Skeletal muscle cell (primary cell): ENCODE data around the gene FMNL1.

Experiments used
- DNase-seq: peaks from one replicate; pipeline ENCODE4 v3.0.0-alpha.2; 2010; ENCODE audit warnings: low read depth
- H3K4me3 ChIP-seq: 2 replicates; pipeline ENCODE4 v1.5.1; 2011; ENCODE audit warnings: low read depth, mild to moderate bottlenecking, control low read depth, low read length, moderate library complexity

The FMNL1 gene

DNA sequence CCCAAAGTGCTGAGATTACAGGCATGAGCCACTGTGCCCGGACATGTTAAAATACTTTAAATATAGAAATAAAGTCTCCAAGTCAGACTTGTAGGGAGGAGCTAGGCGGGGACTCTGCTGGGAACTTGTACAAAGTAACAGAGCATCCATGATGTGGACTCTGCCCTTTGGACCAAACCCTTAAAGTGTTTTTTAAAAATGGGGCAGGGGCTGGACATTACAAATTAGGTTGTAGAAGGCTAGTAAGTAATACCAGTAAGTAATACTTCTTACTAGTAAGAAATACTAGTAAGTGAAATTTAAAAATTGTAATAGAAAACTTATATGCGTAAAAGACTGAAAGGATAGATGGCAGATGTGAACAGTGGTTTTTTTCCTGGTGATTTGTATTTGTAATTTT is 49.9 kb downstream of the FMNL1 start:
- no peak overlapping the region for H3K4me3 ChIP-seq
- no peak for DNase-seq

DNA sequence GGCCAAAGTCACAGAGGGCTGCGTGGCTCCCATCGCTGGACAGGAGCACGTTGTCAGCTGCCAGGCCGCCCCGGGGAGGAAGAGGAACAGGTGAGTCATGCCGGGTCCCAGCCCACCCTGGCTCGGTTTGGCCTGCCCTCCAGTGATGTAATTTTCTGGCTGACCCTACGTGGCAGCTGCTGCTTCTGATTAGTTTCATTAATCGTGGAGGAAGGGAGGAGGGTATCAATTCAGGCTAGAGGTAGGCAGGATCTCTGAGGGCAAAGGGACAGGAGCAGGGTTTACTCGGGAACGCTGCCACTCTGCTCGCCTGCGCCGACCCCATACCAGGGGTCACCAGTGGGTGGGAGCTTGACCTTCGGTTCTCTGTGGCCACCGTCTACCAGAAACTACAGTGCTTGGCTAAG is 51.9 kb downstream of the FMNL1 start:
- DNase-seq: no peak
- no peak overlapping the region for H3K4me3 ChIP-seq

DNA sequence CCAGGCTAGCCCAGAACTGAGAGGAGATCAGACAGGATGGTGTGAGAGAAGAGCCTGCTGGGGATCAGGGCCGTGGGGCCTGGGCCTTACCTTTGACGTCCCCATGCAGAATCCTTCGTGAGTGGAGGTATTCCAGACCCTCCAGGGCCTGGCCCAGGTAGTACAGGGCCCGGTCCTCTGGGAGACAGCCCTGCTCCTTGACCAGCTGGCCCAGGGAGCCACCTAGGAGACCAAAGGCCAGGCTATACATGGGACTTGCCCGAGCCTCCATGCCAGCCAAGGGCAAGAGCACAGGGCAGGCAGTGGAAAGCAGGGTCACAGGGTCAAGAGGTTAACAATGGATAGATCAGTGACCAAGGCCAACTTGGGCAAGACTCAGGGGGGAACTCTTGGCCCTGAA is 52.3 kb downstream of the FMNL1 start:
- no peak overlapping the region for H3K4me3 ChIP-seq
- DNase-seq: no peak

DNA sequence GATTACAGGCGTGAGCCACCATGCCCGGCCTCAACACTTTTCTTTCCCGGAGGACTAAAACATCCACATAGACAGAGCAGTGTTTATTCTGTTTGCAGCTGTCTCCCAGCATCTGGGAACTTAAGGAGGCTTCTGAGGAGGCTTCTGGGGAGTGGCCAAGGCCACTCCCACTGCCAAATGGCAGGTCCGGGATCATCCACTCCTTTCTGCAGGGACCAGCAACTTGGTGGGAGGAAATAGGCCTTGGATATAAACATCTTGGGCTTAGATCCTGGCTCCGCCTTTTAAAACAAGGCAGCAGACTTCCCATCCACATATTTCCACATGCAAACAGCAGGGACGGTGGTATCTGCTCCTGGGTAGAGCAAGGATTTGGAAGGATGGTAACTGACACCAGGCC is 54.3 kb downstream of the FMNL1 start:
- no peak overlapping the region for H3K4me3 ChIP-seq
- DNase-seq: no peak

DNA sequence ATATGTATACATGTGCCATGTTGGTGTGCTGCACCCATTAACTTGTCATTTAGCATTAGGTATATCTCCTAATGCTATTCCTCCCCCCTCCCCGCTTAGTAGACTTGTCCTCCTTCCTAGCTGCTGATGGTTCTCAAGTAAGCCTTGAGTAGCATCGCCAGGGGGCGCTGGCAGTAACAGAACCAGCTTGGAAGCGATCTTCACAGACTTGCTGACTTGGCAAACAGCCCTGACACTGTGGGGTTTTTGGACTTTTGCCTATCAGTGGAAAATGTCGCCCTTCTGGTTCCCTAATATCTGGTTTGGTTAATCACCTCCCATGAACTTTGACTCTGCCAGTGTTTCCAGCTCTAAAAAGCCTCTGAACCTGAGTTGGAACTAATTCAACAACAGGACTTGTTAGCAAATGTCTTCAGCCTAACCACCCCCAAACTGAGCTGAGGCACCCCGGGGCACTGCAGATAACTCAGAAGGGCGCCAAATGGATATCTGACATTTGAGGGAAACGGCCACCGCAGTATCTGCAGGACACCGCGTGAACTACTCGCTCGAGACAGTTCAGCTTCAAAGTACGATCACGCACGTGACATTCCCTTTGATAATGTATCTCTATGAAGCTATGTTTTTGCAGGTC is 55.6 kb downstream of the FMNL1 start:
- no peak overlapping the region for H3K4me3 ChIP-seq
- peak; percentile 59 for DNase-seq

DNA sequence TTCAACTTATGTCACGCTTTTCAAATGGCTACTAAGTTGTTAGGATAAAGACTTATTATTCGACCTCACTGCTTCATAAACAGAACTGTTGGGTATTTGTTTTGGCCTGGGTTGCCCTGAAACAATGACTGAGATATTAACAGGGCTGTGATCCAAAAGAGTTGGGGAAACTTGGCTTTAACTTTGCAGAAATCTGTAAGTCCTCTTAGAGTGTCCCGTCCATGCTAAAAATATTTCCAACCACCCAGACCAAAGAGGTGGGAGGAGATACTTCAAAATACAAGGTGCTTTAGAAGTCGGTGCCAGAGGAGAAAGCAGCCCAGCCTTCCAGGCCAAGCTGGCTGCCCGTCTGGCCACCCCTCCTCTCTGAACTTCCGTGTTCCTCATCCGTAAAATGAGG is 56.3 kb downstream of the FMNL1 start:
- no peak for DNase-seq
- no peak overlapping the region for H3K4me3 ChIP-seq

DNA sequence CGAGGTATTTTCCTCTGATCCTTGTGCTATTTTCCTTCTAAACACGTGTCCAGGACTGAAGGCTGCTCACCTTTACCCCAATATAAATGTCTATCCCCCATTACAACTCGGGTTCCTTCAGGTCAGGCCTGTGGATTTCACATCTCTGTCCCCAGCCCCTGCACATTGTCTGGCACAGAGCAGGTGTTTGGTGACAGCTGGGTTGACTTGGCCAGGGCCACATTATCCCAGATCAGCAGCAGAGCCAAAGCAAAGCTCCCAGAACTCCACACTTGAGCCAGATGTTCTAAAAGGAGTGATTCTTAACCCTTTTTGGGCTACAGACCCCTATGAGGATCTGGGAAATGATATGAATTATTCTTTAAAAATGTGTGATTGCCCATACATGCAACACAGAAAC is 58.2 kb downstream of the FMNL1 start:
- no peak overlapping the region for H3K4me3 ChIP-seq
- no peak for DNase-seq

DNA sequence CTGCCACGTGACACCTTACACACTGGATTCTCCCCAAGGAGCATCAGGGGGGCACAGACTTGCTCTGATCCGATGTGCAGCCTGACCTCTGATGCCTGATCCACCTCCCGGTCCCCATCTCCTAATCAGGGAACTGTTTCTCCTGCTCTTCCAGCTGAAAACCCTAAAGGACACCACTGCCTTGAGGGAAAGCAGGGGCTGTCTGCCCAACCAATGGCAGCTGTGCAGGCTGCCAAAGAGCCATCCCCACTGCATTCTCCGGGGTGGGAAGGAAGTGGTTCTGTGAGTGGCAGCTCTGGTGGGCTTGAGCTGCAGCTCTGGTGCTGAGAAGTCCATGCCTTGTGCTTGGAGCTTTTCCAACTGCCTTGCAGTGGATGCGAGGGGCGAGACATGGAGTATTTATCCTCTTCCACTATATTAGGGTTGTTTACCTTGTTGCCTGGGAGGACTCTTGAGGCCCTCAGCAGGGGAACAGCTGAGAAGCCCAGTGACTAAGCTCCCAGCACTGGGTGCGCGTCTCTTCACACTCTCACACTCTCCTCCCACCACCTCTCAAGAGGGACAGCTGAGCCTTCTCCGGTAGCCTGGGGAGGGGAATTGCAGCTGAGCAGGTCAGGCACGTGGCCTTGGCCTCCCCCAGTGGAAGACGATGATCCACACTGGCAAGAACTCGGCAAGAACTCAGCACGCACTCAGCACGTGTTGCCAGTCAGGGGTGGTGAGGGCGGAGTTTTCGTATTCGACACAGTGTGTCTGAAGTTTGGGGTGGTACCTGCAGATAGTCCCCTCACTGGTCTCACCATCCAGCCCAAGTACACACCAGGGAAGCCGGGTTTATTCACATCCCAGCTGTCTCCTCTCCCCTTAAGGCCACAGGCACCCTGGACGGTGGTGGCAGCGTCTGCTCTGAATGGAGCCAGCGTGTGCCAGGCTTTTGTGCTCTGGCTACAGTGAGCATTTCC is 61.3 kb downstream of the FMNL1 start:
- no peak overlapping the region for H3K4me3 ChIP-seq
- DNase-seq: peak; percentile 87

DNA sequence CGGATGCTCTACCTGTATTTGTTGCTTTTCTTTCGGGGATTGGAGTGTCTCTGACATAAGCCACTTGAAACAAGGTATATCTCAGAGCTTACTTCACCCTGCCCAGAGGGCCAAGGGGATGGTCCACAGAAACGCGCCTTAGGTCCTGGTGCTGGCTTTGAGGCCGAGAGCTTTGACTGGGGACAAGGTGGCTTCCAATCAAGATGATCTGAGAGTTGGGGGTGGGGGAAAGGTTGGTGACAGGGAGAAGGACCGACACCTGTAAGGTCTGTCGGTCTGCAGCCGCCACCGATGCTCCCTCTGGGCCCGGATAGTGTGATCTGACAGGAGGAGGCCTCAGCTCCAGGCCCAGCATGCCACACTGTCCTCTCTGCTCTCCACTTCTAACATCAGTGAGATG is 62.0 kb downstream of the FMNL1 start:
- no peak for DNase-seq

DNA sequence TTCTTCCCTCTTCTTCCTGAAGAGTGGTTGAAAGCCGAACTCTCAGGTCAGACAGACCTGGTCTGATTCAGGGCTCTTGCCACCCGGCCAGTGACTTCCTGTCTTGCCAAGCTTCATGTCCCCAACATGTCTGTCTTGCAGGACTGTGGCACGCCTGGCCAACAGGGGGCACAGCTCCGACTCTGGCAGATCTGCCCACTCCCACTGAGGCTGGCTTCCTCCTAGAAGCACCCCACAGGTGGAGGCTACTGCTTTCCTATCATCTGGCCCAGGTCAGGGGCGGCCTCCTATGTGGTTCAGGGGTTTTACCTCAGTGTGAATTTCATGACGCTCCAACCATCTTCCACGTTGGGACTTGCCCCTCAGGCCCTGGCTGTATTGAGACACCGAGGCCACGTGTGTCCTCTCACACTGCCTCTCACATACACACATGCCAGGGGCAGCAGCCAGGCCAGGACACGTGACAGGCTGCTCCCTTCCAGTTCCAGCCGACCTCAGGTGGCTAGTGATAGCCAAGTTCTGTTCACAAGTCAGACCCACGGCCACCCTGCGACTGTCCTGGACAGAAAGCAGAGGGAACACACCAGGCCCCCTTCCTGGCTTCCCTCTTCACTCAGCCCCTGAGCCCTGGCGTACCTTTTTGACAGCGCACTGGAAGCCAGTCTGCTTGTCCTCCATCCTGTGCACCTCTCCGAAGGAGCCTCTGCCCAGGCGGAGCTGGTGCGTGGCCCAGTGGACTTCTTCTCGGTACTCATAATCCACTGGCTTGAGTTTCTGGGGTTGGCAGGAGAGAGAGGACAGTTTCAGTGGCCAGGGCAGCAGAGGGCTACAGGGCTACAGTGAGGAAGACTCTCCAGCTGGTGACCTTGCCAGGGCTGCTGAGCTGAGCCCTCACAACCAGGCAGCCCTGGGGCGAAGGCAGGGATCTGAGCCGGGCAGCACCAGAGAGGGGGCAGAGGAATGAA is 62.8 kb downstream of the FMNL1 start:
- no peak overlapping the region for H3K4me3 ChIP-seq
- DNase-seq: no peak

More for the DNA sequence above, 62.0 kb downstream of the FMNL1 start:
- H3K4me3 ChIP-seq: no peak overlapping the region

DNA sequence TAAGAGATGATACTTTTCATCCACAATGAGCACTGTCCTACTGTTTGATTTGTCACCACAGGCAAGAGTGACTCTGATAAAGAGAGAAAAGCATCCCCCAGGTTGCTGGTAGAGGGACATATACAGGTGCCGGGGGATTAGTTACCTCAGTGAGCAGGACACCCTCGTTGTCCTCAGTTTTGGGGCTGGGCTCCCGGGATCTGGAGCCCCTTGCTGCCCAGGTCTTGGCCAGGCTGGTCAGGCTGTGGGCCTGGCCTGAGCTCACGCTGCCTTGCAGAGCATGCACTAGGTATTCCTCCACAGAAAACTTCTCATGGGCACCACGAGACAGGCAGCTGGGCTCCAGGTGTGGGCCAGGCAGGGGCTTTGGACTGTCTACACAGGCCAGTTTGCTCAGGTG is 64.6 kb downstream of the FMNL1 start:
- H3K4me3 ChIP-seq: no peak overlapping the region
- DNase-seq: no peak

DNA sequence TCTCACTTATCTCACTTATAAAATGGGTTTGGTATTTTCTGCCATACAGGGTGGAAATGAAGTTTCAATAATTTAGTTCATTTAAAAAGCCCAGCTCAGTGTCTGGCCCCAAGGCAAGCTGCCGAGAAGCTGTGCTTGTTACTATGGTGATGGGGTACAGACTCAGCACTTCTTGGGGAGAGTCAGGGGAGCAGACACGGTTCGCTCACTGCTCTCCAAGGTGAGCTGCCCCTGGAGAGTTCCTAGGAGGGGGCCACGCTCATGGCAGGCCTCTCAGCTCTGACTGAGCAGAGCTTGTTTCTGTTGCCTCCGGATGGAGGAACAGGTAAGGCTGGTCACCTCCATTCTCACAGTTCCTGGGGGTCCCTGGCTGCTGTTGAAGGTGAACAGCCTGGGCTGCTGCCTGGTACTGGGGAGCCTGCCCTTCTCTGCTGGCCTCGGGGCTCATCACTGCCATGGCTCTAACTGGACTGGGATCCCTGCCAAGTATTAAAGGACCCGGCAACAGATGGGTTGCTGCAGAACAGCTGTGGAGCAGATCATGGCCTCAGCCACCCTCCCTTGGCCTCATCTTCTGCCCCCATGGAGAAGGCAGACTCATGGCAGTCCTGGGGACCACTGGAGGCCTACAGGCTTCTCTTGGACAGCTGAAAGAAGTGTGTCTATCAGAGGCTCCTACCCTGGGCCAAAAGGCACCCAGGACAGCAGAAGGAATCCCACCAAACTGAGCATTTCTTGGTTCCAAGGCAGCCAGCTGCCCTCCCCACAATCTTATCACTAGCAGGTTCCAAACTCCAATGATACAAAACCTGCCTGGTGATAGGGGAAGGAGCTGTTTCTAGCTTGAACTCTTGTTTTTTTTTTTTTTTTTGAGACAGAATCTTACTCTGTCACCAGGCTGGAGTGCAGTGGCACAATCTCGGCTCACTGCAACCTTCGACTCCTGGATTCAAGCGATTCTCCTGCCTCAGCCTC is 66.1 kb downstream of the FMNL1 start:
- H3K4me3 ChIP-seq: no peak overlapping the region
- no peak for DNase-seq

DNA sequence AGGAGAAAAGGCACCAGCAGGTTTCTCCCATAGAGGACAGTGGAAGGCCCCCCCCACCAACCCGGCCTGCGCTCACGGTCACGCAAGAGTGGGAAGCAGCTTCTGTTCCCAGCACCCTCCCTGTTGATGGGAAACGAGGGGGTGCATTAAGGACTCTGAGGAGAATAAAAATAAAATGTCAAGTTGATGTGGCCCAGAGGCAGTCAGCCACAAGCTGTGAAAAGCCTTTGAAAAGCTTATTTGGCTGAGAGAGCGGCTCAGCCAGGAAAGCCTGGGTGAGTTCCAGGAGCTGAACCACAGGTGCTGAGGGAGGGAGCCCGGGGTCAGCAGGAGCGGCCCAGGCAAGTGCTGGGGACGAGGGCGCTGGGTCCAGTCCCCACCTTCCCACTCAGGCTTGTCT is 67.1 kb downstream of the FMNL1 start:
- DNase-seq: no peak
- H3K4me3 ChIP-seq: no peak overlapping the region

DNA sequence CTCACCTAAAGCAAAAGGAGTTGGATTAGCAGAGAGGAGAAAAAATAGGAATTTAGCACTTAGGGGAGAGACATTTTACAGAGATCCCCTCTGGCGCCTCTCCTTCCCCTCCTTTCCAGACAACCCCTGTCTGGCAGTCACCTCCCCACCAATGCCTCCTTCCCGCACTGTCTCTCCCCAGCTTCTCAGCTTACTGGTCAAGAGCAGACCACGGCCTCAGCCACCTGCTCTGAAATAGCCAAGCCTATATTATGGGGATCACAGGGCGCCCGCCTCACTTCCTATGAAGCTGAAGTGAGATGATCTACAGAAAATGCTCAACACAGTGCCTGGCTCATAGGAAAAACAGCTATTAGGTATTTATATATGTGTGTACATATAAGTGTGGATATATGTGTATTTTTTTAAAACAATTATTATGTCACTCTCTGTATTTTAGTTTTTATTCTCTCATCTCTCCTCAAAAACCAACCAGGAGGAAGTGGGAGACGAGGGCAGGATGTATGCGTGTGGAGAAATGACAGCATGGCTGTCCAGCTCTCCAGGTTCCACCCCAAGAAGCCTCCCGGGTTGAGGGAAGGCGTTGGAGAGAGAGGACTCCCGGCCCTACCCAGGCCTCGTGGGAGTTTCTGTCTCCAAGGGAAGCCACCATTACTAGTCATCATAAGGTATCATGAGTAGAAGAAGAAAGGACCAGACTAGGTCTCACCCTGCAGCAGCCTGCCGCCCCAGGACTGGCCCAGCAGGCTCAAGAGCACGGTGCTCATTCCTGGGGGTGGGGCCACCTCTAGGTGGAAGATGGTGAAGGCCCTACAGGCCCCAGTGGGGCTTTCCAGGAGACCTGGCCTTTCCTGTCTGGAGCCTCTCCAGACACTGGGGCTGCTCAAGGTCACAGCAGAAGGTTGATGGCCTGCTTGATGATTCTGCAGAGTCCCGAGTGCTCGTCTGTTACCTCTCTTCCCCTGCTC is 67.9 kb downstream of the FMNL1 start:
- H3K4me3 ChIP-seq: no peak overlapping the region
- no peak for DNase-seq

DNA sequence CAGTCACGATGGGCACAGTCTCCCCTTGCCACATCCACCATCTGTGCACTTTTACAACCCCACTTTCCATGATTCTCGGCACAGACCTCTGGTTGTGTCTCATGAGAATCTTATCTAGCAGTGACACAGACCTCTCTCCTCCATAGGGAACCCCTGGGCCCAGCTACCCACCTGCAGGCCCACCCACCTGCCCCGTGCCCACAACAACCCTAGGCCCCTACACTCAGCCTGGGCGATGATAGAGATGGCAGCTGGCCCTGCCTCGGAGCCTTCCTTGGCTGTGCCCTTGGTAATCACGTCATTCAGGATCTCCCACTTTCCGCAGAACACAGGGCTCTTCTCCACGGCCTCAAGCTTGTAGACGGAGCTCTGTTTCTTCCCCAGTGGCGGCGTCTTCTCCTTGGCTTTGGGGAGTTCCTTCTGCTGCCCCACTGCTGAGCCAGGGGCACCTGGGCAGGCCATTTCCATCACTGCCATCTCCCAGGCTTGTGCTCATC is 68.6 kb downstream of the FMNL1 start:
- no peak for DNase-seq
- no peak overlapping the region for H3K4me3 ChIP-seq

DNA sequence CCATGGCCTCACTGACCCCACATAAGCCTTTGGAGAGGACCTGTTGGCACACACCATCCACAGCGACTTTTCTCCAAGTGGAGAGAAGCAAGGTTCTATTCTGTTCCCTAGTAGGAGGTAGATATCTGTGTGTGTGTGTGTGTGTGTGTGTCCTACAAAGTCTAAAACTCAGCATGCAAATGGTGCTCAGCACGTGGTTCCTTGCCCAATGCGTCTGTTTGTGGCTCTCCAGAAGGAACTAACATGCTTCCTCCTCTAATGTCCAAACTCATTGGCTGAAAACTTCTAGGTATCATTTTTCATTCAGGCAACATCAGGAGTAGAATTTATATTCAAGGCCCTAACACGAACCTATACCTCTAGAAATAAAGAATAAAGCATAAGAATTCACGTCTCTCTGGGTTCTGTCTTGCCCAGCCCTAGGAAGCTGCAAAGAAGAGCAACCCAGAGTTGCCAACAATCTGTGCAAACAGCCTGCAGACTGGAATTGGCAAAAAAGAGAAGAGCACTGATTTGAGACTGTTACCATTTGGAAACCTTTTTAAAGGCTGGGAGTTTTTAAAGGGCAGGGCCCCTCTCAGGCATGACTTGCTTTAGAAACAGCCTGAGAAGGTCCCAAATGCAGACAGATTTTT is 69.6 kb downstream of the FMNL1 start:
- no peak for DNase-seq
- no peak overlapping the region for H3K4me3 ChIP-seq
